Skeletal muscle cell (primary cell): ENCODE results near the gene DXO.
"Not testable (repeated sequence)": the region's sequence is repeated elsewhere in the genome, so short reads cannot be mapped to it uniquely, and the experiment has no call there.

Source experiments
- DNase-seq: peaks from one replicate; pipeline ENCODE4 v3.0.0-alpha.2; 2010; ENCODE audit warnings: low read depth
- H3K4me3 ChIP-seq: 2 replicates; pipeline ENCODE4 v1.5.1; 2011; ENCODE audit warnings: low read depth, mild to moderate bottlenecking, control low read depth, low read length, moderate library complexity

DXO gene

DNA sequence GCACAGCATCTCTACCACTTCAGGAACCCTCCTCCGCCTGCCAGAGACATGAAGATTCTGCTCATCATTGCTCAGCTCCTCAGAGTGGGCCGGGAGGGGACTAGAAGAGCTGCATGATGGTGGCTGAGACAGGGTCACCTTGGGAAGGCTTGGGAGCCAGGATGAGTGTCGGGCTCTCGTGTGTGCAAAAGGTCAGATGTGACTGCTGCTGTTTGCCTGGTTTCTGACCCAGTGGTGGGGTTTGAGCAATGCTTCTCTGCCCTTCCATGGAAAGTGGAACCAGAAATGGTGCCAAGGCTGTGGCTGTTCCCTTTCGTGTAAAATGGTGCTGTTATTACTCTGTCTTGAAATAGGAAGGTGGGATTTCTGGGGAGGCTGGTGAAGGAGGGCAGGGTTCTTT lies 9.1 kb upstream of the DXO start:
- DNase-seq, H3K4me3 ChIP-seq: not testable (repeated sequence)

DNA sequence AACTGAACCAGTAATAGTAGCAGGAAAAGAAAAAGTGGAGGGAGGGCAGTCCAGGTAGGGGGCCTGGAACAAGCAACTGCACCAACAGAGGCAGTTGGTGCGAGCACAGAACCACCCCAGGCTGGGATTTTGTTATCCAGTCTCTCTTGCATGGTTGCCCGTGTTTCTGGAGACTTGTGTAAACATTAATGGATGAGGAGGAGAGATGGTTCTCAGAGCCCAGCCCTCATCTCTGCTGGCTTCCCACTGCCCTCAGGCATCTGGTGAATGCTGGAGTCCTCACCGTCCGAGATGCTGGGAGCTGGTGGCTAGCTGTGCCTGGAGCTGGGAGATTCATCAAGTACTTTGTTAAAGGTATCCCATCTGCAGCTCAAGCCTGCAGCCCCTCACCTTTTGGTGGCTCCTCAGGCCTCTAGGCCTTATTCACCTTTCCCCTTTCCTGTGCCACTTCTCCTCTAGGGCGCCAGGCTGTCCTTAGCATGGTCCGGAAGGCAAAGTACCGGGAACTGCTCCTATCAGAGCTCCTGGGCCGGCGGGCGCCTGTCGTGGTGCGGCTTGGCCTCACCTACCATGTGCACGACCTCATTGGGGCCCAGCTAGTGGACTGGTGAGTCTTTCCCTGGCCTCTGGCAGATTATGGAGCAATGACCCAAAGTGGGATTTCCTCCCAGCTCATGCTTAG lies 8.4 kb upstream of the DXO start:
- not testable (repeated sequence) for H3K4me3 ChIP-seq, DNase-seq

DNA sequence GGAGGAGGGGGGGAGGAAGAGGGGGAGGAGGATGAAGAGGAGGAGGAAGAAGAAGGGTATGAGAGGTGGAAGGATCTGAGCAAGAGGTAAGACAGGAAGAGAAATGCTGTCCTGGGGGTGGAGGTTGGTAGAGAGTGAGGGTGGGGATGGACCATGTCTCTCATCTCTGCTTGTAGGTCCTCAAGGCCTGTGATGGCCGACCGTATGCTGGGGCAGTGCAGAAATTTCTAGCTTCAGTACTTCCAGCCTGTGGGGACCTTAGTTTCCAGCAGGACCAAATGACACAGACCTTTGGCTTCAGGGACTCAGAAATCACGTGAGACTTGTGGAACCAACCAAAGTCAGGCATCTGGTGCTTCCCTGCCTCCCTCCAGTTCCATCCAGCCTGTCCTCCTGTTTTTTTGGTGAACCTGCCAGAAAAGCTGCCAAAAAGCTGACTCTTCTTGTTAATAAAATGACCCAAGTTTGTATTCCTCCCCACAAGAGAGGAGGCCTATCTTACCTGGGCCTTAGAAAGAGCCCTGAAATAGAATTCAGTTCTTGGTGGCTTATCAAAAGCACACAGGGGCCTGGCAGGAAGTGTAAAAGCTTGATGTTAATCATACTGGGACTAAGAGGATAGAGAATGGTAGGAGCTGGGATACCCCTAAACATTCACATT lies 7.4 kb upstream of the DXO start:
- no peak overlapping the region for H3K4me3 ChIP-seq
- no peak for DNase-seq

DNA sequence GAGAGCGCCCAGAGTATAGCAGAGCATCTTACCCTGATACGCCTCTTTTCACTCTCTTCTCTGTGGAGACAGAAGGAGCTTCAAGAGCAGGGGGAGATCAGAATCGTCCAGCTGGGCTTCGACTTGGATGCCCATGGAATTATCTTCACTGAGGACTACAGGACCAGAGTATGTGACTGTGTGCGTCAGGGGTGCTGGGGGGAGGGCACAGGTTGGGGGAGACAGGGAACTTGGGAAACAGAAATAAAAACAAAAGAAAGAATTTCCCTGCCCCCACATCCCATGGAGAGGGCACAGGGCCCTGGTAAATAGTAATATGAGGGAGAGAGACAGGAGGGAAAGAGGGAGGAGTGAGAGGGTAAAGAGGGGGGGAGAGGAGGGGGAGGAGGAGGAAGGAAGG lies 6.9 kb upstream of the DXO start:
- H3K4me3 ChIP-seq, result no peak overlapping the region
- DNase-seq, result no peak

DNA sequence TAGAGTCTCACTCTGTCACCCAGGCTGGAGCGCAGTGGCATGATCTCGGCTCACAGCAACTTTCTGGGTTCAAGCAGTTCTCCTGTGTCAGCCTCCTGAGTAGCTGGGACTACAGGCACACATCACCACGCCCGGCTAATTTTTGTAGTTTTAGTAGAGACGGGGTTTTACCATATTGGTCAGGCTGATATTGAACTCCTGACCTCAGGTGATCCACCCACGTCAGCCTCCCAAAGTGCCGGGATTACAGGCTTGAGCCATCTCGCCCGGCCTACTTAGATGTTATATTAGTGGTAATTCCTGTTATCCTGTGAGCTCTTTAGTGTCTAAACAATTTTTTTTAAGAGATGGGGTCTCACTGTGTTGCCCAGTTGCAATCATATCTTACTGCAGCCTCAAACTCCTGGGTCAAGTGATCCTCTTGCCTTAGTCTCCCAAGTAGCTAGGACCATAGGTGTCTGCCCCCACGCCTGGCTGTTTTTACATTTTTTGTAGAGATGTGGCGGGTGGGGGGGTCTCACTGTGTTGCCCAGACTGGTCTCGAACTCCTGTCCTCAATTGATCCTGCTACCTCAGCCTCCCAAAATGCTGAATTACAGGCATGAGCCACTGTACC lies 6.0 kb upstream of the DXO start:
- H3K4me3 ChIP-seq, result no peak overlapping the region
- no peak for DNase-seq

DNA sequence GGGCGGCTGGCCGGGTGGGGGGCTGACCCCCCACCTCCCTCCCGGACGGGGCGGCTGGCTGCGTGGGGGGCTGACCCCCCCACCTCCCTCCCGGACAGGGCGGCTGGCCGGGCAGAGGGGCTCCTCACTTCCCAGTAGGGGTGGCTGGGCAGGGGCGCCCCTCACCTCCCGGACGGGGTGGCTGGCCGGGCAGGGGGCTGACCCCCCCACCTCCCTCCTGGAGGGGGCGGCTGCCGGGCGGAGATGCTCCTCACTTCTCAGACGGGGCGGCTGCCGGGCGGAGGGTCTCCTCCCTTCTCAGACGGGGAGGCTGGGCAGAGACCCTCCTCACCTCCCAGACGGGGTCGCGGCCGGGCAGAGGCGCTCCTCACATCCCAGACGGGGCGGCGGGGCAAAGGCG lies 4.1 kb upstream of the DXO start:
- not testable (repeated sequence) for H3K4me3 ChIP-seq, DNase-seq

DNA sequence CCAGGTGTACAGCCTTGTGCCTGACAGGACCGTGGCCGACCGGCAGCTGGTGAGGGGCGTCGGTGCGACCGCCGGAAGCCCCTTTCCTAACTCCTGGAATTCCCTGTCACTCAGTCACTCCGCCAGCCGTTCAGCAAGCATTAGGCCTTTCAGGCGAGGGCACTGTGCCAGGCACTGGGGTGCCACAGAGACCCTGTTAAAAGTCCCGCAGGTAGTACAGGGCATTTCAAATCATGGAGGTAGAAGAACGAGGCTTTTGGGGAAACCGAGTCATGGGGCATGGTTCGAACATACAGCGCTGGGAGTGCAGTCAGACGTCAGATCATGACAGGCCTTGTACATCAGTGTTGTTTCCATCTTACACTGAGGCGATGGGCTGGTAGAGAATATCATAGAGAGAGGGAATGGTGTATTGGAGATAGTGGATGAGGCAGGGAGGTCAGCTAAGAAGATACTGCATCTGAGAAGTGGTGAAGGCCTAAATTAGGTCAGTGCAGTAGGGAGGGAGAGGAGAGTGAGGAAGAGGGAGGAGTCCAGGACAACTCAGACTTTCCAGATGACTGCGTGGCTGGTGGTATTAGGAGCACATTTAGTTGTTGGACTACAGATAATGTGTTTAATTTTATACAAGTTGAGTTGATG lies 892 bp upstream of the DXO start:
- H3K4me3 ChIP-seq, result peak overlapping the region; percentile 92
- DNase-seq, result no peak

DNA sequence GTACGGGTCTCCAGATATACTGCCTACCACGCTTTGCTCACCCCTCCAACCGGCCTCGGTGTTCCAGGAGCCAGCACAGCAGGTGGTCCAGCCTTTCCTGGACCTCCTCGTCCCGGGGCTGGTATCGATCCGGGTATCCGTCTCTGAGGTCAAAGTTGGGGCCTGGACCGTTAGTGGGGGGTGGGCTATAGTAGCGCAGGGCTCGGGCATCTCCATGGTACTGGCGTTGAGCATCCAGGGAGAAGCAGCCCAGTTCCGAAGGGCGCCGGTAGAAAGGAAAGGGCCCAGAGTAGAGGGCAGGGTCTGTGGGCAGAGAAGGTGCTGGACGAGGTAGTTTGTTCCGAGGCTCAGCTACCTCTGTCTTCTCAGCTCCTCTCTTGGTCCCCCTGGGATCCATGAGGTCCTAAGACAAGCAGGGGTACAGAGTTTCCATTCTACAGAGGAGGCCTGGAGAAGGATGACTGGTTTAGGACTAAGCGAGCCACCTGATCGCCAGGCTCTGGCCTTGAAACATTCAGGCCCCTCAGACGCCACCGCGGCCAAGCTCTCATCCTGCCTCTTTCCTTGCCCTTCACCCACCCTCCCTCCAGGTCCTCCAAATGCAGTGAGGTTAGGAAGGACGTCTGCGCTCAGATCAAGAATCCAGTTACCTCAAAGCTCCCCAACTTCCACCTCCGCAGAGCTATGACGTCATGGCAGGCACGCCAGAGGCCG lies 502 bp downstream of the DXO start:
- no peak for DNase-seq
- H3K4me3 ChIP-seq, result peak overlapping the region; percentile 92

DNA sequence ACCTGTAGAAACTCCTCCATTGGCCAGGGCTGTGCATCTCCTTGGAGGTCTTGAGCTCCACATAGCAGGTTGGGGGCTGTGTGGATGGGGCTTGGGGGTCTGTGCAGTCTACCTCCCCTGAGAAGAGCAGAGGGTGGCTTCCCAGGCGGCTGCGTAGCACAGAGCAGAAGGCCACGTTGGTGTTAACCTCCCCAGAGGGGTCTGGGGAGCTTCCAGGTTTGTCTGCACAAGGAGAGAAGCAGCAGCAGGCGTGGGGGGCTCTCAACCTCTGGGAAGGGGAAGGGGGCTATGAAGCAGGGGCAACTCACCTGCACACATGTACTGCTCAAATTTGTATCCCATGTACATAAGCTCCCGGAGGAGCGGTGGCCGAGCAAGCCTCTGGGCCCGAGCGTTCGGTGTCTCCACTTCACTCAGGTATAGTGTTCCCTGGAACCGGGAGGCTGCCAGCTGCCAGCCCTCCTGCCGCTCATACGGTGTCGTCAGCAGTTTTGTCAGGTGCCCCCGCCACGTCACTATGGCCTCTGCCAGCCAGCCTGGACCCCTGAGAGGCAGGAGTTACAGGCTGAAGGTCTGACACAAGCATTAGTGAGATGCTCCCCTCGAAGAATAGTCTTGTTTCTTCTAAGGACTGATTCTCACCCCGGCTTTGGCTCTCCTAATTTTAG lies 1.2 kb downstream of the DXO start:
- peak overlapping the region; percentile 92 for H3K4me3 ChIP-seq
- no peak for DNase-seq

DNA sequence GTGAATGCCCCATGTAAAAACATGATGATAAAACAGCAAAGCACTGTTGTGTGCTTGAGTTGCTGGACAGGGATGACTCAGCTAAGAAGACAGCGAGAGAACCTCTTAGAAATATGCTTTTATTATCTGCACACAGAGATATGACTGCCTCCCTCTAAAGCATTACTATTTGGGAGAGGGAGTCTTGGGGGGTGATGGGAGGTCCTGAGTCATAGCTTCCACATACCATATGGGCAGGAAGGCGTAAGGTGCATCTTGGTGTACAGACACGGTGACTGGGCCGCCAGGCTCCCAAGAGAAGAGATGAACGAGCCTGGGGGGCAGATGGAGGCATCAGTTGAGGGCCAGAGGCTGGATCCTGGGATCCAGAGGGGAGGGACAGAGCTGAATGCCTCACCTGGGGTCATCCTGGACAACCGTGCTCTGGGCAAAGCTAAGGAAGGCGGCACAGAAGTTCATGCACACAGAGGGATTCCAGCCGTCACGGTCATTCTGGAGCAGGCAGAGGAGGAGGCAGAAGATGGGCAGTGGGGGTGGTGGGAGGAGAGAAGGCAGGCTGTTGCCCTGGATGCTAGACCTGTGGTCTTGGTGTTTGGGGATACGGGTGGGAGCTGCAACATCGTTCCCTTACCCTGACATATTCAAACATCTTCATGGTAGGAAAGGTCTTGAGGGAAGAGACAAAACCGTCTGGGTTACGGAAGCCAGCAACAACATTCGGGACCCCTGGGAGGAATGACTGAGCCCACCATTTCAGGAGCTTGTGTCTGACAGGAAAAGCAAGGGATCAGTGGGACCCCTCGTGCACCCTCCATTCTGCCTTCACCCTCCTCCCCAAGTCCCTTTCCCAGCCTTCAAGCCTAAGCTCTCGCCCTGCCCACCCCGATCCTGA lies 2.0 kb downstream of the DXO start:
- DNase-seq, result no peak
- peak overlapping the region; percentile 92 for H3K4me3 ChIP-seq

DNA sequence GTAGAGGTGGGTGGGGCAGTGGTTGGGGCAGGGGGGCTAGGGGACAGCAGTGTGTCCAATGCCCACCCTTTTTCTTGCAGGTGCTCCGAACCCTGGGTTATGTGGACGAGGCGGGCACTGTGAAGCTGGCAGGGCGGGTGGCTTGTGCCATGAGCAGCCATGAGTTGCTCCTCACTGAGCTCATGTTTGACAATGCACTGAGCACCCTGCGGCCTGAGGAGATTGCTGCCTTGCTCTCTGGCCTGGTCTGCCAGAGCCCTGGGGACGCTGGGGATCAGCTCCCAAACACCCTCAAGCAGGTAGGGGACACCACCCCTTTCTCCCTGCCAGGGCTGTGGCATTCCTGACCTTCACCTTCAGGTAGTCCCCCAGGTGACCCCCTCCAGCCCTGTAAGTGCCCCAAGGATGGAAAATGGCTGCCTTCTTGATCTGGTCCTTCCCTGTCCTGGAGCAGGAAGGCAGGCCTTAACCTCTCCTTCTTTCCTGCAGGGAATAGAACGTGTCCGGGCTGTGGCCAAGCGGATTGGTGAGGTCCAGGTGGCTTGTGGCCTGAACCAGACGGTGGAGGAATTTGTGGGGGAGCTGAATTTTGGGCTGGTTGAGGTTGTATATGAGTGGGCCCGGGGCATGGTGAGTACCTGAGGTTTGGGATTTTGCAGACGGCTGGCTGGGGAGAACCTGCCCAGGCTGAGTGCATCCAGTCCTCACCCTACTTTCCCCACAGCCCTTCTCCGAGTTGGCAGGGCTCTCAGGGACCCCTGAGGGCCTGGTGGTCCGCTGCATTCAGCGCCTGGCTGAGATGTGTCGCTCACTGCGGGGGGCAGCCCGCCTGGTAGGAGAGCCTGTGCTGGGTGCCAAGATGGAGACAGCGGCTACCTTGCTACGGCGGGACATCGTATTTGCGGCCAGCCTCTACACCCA lies 2.9 kb downstream of the DXO start:
- no peak overlapping the region for H3K4me3 ChIP-seq
- no peak for DNase-seq

DNA sequence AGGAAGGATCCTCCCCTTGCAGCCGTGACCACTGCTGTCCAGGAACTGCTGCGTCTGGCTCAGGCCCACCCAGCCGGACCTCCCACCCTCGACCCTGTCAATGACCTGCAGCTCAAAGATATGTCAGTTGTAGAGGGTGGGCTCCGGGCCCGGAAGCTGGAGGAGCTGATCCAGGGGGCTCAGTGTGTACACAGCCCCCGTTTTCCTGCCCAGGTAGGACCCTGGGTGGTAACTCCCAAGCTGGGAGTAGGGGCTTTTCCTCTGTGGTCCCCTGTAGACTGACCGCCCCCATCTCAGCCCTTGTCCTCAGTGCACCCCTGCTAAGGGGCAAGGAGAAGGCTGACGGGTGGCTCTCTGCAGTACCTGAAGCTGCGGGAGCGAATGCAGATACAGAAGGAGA lies 3.6 kb downstream of the DXO start:
- H3K4me3 ChIP-seq, result no peak overlapping the region
- DNase-seq, result no peak

DNA sequence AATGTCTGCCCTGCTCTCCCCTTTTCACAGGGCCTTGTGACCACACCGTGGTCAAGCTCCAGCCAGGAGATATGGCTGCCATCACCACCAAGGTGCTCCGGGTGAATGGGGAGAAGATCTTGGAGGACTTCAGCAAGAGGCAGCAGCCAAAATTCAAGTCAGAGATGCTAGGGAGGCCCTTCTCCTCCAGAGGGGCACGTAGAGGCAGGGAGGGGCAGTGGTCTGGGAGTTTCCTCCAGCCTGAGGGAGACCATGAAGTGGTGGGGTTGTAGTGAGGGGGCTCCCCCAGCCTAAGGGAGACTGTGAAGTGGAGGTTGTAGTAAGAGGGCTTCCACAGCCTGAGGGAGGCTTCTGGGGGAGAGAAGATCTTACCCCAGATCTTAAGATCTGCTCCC lies 4.0 kb downstream of the DXO start:
- no peak overlapping the region for H3K4me3 ChIP-seq
- no peak for DNase-seq

DNA sequence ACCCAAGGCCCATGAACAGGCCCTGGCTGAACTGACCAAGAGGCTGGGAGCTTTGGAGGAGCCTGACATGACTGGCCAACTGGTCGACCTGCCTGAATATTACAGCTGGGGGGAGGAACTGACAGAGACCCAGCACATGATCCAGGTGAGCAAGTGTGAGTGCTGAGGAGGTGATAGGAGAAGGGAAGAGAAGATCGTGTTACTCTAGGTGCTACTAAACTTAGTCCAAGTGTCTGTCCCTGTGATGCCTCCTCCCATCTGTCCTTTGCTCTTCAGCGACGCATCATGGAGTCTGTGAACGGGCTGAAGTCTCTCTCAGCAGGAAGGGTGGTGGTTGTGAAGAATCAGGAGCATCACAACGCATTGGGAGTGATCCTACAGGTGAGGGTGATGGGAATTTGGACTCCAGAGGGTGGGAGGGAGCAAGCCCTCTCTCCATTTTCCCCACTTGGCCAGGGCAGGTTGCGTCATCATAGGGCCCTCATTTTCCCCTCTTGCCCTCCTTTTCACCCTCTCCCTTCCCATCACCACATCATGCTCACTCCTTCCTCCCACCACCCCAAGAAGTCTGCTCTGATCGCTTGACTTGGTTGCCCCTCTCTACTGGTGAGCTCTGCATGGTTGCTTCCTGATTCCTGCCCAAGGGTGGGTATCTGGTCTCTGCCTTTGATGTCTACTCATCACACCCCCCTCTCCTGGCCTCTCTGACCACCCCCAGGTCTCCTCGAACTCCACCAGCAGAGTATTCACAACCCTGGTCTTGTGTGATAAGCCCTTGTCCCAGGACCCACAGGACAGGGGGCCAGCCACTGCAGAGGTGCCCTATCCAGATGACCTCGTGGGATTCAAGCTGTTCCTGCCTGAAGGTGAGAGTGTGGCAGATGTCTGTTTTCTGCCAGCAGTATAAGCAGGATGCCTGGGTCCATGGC lies 4.7 kb downstream of the DXO start:
- no peak for DNase-seq
- H3K4me3 ChIP-seq, result no peak overlapping the region

DNA sequence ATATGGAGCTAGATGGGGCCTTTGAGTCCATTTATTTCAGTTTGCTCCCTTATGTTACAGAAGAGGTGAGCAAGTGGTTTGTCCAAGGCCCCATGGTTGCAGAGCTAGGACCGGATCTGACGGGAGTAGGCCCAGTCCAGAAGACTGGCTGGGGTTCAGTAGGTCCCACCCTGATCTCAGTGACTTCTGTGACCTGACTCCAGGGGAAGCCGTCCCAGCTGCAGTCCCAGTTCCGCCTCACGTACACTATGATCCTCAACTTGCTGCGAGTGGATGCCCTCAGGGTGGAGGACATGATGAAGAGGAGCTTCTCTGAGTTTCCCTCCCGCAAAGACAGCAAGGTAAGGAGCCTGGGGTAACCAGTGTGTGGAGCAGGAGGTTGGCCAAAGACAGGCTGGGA lies 5.4 kb downstream of the DXO start:
- H3K4me3 ChIP-seq, result no peak overlapping the region
- no peak for DNase-seq

DNA sequence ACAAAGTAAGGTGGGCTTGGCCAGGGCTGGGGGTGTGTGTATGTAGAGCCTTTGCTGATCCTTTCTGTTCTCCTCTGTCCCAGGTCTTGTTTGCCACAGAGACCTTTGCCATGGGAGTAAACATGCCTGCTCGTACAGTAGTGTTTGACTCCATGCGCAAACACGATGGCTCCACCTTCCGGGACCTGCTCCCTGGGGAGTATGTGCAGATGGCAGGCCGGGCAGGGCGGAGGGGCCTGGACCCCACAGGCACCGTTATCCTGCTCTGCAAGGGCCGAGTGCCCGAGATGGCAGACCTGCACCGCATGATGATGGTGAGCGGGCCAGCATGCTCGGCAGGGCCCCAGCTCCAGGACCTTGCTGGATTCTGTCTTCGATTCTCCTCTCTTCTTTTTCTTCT lies 6.2 kb downstream of the DXO start:
- H3K4me3 ChIP-seq, result no peak overlapping the region
- no peak for DNase-seq

DNA sequence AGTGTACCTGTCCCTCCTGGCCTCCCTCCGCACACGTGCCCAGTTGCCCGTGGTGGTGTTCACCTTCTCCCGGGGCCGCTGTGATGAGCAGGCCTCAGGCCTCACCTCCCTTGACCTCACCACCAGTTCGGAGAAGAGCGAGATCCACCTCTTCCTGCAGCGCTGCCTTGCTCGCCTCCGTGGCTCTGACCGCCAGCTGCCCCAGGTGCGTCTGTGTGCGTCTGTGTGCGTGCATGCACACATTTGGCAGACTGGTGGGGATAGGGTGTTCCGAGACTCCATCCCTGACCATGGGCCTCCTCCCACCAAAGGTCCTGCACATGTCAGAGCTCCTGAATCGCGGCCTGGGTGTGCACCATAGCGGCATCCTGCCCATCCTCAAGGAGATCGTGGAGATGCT lies 8.0 kb downstream of the DXO start:
- no peak overlapping the region for H3K4me3 ChIP-seq
- DNase-seq, result no peak
